Activated CD4-positive, alpha-beta T cell treated with anti-CD3 and anti-CD28 coated beads for 36 hours (primary cell): ENCODE results near the gene KLHL29. TPM values are rescaled to one million over a fixed set of nuclear protein-coding genes. Genes with fewer than 3 reads are reported as not detected.

Experiments
- ATAC-seq: fragments of 200-7000 bp; cut with Tn5 transposase; one replicate; pipeline ENCODE4 v1.10.0; 2021; ENCODE audit warnings: mild to moderate bottlenecking, moderate library complexity
- CTCF ChIA-PET: fragments of 350-600 bp; sonication (Branson Sonifier 250); formaldehyde crosslinking; loops from one replicate; lab custom pipeline; 2021; ENCODE audit warnings: antibody characterized with exemption; lab: Charles Lee
- POLR2A ChIA-PET: fragments of 350-600 bp; sonication (Branson Sonifier 250); formaldehyde crosslinking; loops from one replicate; lab custom pipeline; 2021; ENCODE audit warnings: antibody characterized with exemption, inconsistent platforms; lab: Charles Lee
- DNase-seq: peaks from one replicate; pipeline ENCODE4 v3.0.0-alpha.2; 2020
- H3K27ac Mint-ChIP-seq: one replicate; pipeline ENCODE4 v1.8.0; 2021; ENCODE audit warnings: mixed read lengths
- H3K27me3 Mint-ChIP-seq: one replicate; pipeline ENCODE4 v1.8.0; 2021; ENCODE audit warnings: mixed read lengths
- H3K36me3 Mint-ChIP-seq: one replicate; pipeline ENCODE4 v1.8.0; 2021; ENCODE audit warnings: low read depth, mixed read lengths
- H3K4me1 Mint-ChIP-seq: one replicate; pipeline ENCODE4 v1.8.0; 2021; ENCODE audit warnings: mixed read lengths
- H3K4me3 Mint-ChIP-seq: one replicate; pipeline ENCODE4 v1.8.0; 2021; ENCODE audit warnings: mild to moderate bottlenecking, moderate library complexity, mixed read lengths
- H3K9me3 Mint-ChIP-seq: one replicate; pipeline ENCODE4 v1.8.0; 2021; ENCODE audit warnings: low read depth, mixed read lengths
- intact Hi-C, 2 experiments: fragments of 100-400 bp; cut with DNase I in 1 of 2; cut with micrococcal nuclease in 1 of 2; formaldehyde crosslinking; loops; one replicate each; pipeline versions ENCODE4 v1.14.2 to v1.15.1; 2022 to 2024; cut with DNase I, micrococcal nuclease
- total RNA-seq, 2 experiments: library from RNA; stranded (reverse); gene quantifications; one replicate each; pipeline ENCODE4 v1.2.3, GENCODE V29; 2021

The KLHL29 gene
- total RNA-seq, 2 experiments from 2014 or later, result 1.7 to 2.0 TPM

DNA sequence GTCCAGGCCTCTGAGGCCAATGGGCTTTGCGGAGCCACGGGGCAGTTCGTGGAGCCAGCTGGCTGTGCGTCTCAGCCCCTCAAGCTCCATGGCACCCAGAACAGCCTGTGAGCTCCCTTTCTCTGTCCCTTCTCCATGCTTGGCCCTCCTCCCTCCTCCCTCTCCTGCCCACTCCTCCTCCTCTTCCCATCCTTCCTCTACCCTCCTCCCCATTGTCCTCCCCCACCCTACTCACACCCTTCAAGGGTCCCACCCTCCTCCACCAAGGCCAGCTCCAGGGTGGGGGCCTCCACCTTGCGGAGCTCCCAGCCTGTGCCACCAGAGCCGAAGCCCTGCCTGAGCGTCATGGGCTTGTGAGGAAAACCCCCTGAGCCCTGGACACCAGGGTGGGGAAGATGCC lies 273.0 kb downstream of the KLHL29 start:
- H3K9me3 Mint-ChIP-seq, result no peaks in the 10 kb centered on the region
- CTCF ChIA-PET, result no interaction called here
- POLR2A ChIA-PET, result no interaction called here
- DNase-seq (no peak), ATAC-seq (no peak)
- intact Hi-C loops, result no loop called here
- H3K27me3 Mint-ChIP-seq, result peaks cover 6% of the 10 kb centered on the region
- no peaks in the 10 kb centered on the region for H3K36me3 Mint-ChIP-seq
- H3K4me3 Mint-ChIP-seq, result no peak overlapping the region
- H3K4me1 Mint-ChIP-seq, result peaks cover 8% of the 10 kb centered on the region
- H3K27ac Mint-ChIP-seq, result no peak overlapping the region

DNA sequence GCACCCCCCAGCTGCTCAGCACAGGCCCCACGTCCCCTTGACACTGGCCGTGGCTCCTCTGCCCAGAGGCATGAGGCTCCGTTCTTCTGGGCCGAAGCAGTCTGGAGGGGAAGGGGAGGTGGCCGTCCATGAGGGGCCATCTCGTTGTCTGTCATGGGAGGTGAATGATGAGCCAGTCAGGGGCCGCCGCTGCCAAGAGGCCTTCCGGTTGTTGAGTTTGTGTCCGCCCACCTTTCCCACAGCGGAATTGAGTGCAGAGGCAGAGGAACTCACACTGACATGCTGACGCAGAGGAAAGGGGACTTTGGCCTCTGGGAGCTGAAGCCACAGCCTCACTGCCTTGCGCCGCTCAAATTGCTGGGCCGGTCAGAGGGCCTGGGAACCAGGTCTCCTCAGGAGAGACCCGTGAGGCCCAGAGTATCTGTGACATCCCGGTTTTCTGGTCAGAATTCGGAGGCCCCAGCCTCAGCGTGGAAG lies 273.5 kb downstream of the KLHL29 start:
- Mint-ChIP-seq H3K36me3 (no peaks in the 10 kb centered on the region), H3K9me3 (no peaks in the 10 kb centered on the region), H3K27ac (peak overlapping the region; percentile 17), H3K27me3 (peaks cover 6% of the 10 kb centered on the region), H3K4me3 (no peak overlapping the region), H3K4me1 (peaks cover 8% of the 10 kb centered on the region)
- DNase-seq (peak; percentile 77), ATAC-seq (peak; percentile 96)
- ChIA-PET CTCF (no interaction called here), POLR2A (no interaction called here)
- intact Hi-C loops, result no loop called here

DNA sequence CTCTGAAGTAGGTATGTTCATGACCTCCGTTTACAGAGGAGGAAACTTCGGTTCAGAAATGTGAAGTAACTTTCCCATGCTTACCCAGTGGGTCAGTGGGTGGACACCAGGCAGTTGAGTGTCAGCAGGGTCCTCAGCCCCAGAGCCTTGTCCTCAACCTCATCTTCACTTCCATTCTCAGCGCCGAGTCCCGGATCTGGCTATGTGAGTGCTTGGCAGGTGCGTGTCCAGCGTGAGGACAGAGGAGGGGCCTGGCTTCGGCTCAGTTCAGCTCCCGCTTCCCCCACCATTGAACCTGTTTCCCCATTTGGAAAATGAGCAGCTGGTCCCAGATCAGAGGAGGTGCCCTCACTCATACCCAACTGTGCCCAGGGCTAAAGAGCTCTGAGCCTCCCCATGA lies 274.3 kb downstream of the KLHL29 start:
- H3K36me3 Mint-ChIP-seq, result no peaks in the 10 kb centered on the region
- no peaks in the 10 kb centered on the region for H3K9me3 Mint-ChIP-seq
- ChIA-PET POLR2A (interaction anchor here (0.5 to 0.6 kb wide), 2 partner anchors 61 to 137 kb away, joined by 3 to 7 read pairs; no protein-coding TSS in a partner anchor), CTCF (no interaction called here)
- peaks cover 6% of the 10 kb centered on the region for H3K27me3 Mint-ChIP-seq
- no peak overlapping the region for H3K27ac Mint-ChIP-seq
- no peak for ATAC-seq
- no peak overlapping the region for H3K4me3 Mint-ChIP-seq
- intact Hi-C loops, result no loop called here
- DNase-seq, result no peak
- peaks cover 8% of the 10 kb centered on the region for H3K4me1 Mint-ChIP-seq

DNA sequence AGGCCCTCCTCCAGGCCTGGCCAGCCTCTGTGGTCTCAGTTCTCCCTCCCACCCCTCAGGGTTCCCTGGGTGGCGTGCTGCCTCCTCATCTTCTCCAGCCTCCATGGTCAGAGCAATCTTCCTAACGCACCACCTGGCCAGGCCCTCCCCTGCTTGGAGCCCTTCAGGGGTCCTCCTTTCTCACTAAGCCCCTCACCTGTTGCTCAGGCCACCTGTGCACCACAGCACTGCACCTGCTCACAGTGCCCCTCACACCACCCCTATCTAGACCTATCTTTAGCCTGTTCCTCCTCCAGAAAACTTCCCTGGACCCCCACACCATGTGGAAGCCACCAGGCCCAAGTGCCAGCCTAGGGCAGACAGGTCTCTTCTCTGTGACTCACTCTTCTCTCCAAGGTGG lies 274.8 kb downstream of the KLHL29 start:
- ATAC-seq, result no peak
- H3K36me3 Mint-ChIP-seq, result no peaks in the 10 kb centered on the region

DNA sequence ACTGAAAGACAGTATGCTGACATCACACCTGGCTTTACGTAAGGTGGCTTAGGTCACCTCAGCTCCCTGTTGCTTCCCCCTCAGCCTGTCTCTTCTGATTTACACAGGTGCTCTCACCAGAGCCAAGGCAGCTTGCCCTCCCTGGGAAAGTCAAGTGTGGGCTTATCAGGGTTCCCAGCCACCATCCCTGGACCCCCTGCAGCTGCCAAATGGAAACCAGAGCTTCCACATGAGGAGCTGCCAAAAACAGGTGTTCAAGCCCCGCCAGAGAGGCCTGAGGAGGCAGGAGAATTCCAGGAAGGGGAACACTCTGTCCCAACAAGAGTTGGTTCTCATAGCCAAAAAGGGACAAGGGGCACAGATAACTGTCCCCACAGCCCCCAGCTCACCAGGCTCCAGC lies 275.3 kb downstream of the KLHL29 start:
- ChIA-PET POLR2A (interaction anchor here (0.6 kb wide), 1 partner anchor 43 kb away, joined by 5 read pairs; no protein-coding TSS in a partner anchor), CTCF (interaction anchor here (1.1 kb wide), 1 partner anchor 10 kb away, joined by 3 read pairs; no protein-coding TSS in a partner anchor)
- Mint-ChIP-seq H3K9me3 (no peaks in the 10 kb centered on the region), H3K4me3 (no peak overlapping the region), H3K4me1 (peaks cover 8% of the 10 kb centered on the region), H3K36me3 (no peaks in the 10 kb centered on the region), H3K27ac (no peak overlapping the region), H3K27me3 (peaks cover 6% of the 10 kb centered on the region)
- no peak for ATAC-seq
- no peak for DNase-seq
- intact Hi-C loops, result no loop called here

More for the DNA sequence above, 274.8 kb downstream of the KLHL29 start:
- Mint-ChIP-seq H3K4me3 (no peak overlapping the region), H3K4me1 (peaks cover 8% of the 10 kb centered on the region), H3K9me3 (no peaks in the 10 kb centered on the region), H3K27ac (no peak overlapping the region), H3K27me3 (peaks cover 6% of the 10 kb centered on the region)
- DNase-seq, result no peak
- POLR2A ChIA-PET, result interaction anchor here (0.5 kb wide), 1 partner anchor 61 kb away, joined by 3 read pairs; no protein-coding TSS in a partner anchor
- CTCF ChIA-PET, result interaction anchor here (1.1 kb wide), 1 partner anchor 10 kb away, joined by 3 read pairs; no protein-coding TSS in a partner anchor
- intact Hi-C loops, result no loop called here

DNA sequence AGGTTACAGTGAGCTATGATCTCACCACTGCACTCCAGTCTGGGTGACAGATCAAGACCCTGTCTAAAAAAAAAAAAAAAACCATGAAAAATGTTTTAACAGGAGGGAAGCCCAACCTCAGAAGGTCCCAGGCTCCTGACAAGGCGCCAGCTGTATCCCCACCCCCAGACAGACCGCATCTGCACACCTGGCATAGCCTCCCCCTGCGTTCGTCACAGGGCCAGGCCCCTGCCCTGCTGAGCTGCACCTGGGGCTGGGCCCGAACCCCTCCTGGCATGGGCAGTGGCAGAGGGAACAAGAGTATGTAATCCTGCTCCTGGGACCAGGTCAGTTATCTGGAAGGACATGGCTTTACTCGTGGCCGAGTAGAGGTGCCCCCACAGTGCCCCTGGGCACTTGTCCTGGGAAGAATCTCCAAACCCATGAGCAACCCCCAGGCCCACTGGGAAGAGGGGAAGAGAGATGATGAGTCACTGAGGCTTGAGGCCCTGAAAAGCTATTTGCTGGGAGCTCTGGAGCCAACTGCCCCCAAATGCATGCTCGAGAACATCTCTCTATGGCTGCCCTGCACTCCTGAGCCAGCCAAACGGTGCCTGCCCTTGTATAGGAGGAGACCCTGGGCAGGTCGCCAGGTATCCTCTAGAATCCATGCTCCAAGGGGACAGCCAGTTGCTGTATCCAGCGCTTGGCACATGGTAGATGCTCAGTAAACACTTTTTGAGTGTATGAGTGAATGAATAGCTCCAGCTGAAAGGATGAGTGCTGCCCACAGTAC lies 276.5 kb downstream of the KLHL29 start:
- intact Hi-C loops, result no loop called here
- H3K4me3 Mint-ChIP-seq, result no peak overlapping the region
- no peak overlapping the region for H3K27ac Mint-ChIP-seq
- peaks cover 8% of the 10 kb centered on the region for H3K4me1 Mint-ChIP-seq
- no peaks in the 10 kb centered on the region for H3K9me3 Mint-ChIP-seq
- ATAC-seq (no peak), DNase-seq (no peak)
- POLR2A ChIA-PET, result no interaction called here
- H3K36me3 Mint-ChIP-seq, result no peaks in the 10 kb centered on the region
- H3K27me3 Mint-ChIP-seq, result peaks cover 6% of the 10 kb centered on the region
- CTCF ChIA-PET, result interaction anchor here (0.7 kb wide), 1 partner anchor 37 kb away, joined by 3 read pairs; no protein-coding TSS in a partner anchor

DNA sequence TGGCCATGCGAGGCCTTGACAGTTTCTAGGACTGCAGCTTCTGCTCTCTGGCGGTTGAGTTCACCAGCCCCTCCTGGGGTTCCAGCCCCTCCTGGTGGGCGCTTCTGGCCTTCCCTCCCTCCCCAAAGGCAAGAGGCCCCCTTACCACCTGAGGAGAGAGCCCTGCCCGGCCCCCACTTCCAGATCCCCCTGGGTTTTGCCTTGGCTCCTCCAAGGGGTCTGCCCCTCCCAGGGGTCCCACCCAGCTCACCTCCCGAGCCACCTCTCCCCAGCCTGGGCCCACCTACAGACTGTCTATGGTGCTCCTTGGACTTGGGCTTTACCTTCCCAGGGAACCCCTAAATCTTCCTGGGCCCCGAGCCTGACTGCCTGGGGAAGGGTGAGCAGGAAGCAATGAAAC lies 277.5 kb downstream of the KLHL29 start:
- Mint-ChIP-seq H3K4me1 (peaks cover 8% of the 10 kb centered on the region), H3K27ac (no peak overlapping the region), H3K36me3 (no peaks in the 10 kb centered on the region), H3K27me3 (peaks cover 5% of the 10 kb centered on the region), H3K4me3 (no peak overlapping the region), H3K9me3 (no peaks in the 10 kb centered on the region)
- POLR2A ChIA-PET, result no interaction called here
- intact Hi-C loops, result no loop called here
- DNase-seq (no peak), ATAC-seq (no peak)
- CTCF ChIA-PET, result no interaction called here

DNA sequence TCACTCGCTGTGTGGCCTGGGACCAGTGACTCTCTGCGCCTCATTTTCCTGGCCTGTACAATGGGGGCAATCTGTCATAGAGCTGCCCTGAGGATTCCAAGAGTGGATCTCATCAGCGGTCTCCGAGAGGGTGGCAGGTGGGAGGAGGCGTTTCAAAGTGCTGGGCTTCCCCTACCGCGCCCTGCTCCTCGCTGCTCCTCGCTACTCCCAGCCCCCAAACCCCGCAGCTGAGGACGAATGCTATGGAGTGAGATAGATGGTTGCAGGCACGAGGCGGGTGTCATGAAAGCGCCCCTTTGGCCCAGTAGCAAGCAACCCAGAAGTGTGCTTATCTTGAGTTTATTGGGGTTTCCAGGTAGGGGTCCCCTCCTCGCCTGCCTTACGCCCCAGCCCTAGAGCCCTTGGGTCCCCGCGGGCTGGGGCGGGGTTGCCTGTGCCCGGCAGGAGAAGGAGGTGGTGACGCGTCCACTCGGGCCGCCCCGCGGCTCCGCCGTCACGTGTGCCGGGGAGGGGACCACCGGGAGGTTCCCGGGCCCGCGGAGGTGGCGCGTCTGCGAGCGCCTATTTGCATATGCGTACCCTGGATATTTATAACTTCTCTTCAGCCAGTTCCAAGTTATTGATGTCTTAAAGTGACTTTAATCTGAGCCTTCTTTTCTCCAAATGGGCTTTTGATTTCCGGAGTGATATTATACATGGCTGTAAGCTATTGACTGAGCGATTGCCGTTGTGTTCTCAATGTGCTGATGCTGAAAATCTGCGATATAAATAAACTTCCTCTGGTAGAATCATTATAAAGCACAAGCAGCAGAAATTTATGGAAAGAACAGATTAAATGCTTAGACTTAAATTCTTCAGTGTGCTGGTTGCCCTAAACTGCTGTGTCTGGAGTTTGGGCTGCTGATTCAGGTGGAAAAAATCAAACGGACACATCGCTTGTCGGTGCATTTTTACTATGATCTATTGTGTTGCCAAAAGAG lies 278.3 kb downstream of the KLHL29 start:
- peaks cover 8% of the 10 kb centered on the region for H3K4me1 Mint-ChIP-seq
- DNase-seq (no peak), ATAC-seq (no peak)
- no peak overlapping the region for H3K4me3 Mint-ChIP-seq
- no peaks in the 10 kb centered on the region for H3K9me3 Mint-ChIP-seq
- H3K36me3 Mint-ChIP-seq, result no peaks in the 10 kb centered on the region
- intact Hi-C loops, result no loop called here
- CTCF ChIA-PET, result no interaction called here
- no peak overlapping the region for H3K27ac Mint-ChIP-seq
- POLR2A ChIA-PET, result no interaction called here
- H3K27me3 Mint-ChIP-seq, result peaks cover 5% of the 10 kb centered on the region

DNA sequence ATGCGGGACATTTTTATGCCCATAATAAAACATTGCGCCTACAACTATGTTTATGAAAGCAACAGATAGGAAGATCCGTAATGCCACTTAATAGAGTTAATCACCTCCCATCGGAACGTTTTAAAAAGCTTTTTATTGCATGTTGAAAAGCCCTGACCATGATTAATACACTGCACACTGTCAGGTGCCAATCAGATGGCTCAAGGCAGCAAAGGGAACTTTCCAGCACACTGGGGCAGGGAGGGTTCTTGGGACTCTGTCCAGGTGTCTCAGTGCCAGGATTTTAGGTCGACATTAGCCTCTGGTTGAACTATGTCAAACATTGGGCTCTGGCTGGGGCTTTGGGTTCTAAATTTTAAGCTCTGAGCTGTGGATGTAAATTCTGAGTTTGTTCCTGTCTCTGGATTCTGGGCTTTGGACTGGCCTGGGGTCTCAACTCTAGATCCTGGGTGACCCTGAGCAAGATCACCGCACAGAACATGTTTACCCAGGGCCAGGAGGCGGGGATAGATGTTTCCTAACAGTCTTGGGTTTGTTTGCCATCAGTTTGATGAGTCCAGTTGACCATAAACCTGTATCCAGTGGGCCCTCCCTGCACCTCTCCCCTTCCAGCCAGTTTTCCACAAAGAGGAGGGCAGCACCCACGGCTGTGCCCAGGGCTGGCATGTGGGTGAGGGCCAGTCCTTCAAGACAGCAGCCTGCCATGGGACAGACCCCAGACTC lies 279.2 kb downstream of the KLHL29 start:
- Mint-ChIP-seq H3K27ac (no peak overlapping the region), H3K36me3 (no peaks in the 10 kb centered on the region), H3K4me1 (no peaks in the 10 kb centered on the region), H3K27me3 (peaks cover 5% of the 10 kb centered on the region), H3K9me3 (no peaks in the 10 kb centered on the region), H3K4me3 (no peak overlapping the region)
- ChIA-PET CTCF (no interaction called here), POLR2A (no interaction called here)
- ATAC-seq (no peak), DNase-seq (no peak)
- intact Hi-C loops, result no loop called here

DNA sequence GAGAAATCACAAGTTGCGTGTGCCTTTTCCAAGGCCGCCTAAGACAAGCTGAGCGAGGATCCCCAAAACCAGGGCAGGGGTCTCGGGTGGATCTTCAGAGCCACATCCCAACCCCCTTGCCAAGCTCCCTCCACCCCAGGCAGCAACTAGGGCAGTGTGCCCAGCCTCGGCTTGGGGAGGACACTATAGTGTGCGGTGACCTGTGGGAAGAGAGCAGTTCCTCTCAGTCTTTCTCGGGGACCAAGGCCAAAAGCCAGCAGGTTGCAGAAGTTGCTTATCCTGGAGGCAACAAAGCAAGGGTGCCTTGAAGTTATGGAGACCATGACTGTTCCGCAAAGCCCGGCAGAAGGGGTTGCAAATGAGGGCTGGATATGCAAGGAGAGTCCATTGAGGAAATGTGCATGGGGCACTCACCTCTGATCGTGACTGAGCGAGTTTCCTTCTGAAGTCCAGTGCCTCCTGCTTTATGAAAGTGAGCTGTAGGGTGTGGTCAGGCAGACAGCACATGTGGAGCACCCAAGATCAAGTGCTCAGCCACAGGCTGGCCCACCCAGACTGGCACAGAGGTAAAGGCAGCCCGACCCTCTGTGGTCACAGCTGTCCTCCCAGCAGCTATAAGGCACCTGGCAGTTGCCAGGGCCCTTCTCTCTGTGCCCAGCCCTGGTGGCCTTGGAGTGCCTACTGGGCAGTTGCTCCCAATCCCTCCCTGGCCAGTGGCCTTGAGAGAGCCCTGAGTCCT lies 281.4 kb downstream of the KLHL29 start:
- intact Hi-C loops, result no loop called here
- ChIA-PET POLR2A (no interaction called here), CTCF (no interaction called here)
- Mint-ChIP-seq H3K9me3 (no peaks in the 10 kb centered on the region), H3K4me3 (no peak overlapping the region), H3K27ac (no peak overlapping the region), H3K36me3 (no peaks in the 10 kb centered on the region), H3K4me1 (no peaks in the 10 kb centered on the region), H3K27me3 (peaks cover 5% of the 10 kb centered on the region)
- ATAC-seq, result no peak
- no peak for DNase-seq
